ENCODE measurements around the gene ATP1A3. TPM values are rescaled to one million over a fixed set of nuclear protein-coding genes. Genes with fewer than 3 reads are reported as not detected.
A peak's percentile ranks its signal among the peaks of the same experiment; 100 is the strongest.

ATP1A3 gene
- total RNA-seq, 6 donors from 2014 or later: under 0.01 to 0.51 (median 0.15) TPM; not detected in 2

DNA sequence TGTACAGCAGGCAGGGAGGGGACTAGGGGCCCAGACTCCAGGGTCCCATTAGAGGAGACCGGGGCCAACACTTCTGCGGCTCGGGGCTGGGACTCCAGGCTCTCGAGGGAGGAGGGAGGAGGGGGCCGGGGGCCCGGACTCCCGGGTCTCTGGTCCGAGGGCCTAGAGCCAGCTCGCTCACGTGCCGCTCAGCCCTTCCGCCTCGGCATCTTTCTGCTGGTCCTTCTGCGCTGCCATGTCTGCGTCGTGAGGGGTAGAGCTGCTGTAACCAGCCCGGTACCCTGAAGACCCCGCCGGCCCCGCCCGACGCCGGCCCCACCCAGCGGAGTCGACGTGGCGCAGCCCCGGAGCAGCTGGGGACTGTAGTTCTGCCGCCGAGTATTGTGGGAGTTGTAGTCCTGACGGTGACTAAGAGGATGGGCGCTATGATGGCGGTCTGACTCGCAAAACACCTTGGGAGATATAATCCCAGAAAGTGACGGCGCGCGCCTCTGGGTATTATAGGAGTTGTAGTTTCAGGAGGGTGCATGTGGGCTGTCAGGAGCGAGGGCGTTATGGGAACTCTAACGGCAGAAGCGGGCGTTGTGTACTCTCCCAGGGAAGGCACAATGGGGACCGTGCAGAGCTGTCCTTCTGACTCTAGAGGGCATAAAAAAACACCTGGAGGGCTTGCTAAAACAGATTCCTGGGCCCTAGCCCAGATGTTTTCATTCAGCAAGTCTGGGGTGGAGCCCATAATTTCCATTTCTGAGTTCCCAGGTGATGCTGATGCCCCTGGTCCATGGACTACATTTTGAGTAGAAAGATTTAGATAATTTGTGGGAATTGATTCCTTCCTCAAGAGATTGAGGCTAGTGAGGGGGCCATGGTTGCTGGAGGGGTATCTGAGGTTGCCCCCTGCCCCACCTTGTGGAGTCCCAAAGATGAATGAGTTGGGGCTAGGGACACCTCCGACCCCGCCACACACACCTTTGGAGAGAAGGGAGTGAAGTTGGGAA lies 34.7 kb downstream of the ATP1A3 start, which contains the start of gene RABAC1:
Gene RABAC1, minus strand, starts transcription at position 266 of the 998 bp plus-strand sequence. Its CDS starts 29 bp downstream, at position 237.
- no peaks in the 10 kb centered on the region for H3K27me3 ChIP-seq
- peak; percentile 95 to 97 for DNase-seq
- H3K9me3 ChIP-seq: no peaks in the 10 kb centered on the region
- peaks cover 12 to 21% (median 20%) of the 10 kb centered on the region in 4 donors for H3K4me1 ChIP-seq
- H3K27ac ChIP-seq: peak within 1 kb of the TSS; percentile 88 to 94 (median 94)
- TF ChIP-seq, protein P1, sequence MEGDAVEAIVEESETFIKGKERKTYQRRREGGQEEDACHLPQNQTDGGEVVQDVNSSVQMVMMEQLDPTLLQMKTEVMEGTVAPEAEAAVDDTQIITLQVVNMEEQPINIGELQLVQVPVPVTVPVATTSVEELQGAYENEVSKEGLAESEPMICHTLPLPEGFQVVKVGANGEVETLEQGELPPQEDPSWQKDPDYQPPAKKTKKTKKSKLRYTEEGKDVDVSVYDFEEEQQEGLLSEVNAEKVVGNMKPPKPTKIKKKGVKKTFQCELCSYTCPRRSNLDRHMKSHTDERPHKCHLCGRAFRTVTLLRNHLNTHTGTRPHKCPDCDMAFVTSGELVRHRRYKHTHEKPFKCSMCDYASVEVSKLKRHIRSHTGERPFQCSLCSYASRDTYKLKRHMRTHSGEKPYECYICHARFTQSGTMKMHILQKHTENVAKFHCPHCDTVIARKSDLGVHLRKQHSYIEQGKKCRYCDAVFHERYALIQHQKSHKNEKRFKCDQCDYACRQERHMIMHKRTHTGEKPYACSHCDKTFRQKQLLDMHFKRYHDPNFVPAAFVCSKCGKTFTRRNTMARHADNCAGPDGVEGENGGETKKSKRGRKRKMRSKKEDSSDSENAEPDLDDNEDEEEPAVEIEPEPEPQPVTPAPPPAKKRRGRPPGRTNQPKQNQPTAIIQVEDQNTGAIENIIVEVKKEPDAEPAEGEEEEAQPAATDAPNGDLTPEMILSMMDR (IDR thresholded peaks at IDR 0.05): peak in 1 of 6 experiments; percentile 13
- TF ChIP-seq POLR2A (IDR thresholded peaks at IDR 0.05) (peak in 1 of 4 donors; percentile 4), EP300 (IDR thresholded peaks at IDR 0.05) (no peak), POLR2AphosphoS5 (IDR thresholded peaks at IDR 0.05) (peak; percentile 60 to 81)
- peaks cover 0 to 24% (median 10%) of the 10 kb centered on the region in 4 donors for H3K36me3 ChIP-seq
- peak within 1 kb of the TSS; percentile 82 to 99 (median 94) for H3K4me3 ChIP-seq
- 5 to 12% methylated on average over 17 to 45 of the region's 46 CpGs for whole genome bisulfite sequencing, 2 donors
- ATAC-seq (ENCODE audit: low FRiP score in 2 of 2): peak; percentile 93 to 97

DNA sequence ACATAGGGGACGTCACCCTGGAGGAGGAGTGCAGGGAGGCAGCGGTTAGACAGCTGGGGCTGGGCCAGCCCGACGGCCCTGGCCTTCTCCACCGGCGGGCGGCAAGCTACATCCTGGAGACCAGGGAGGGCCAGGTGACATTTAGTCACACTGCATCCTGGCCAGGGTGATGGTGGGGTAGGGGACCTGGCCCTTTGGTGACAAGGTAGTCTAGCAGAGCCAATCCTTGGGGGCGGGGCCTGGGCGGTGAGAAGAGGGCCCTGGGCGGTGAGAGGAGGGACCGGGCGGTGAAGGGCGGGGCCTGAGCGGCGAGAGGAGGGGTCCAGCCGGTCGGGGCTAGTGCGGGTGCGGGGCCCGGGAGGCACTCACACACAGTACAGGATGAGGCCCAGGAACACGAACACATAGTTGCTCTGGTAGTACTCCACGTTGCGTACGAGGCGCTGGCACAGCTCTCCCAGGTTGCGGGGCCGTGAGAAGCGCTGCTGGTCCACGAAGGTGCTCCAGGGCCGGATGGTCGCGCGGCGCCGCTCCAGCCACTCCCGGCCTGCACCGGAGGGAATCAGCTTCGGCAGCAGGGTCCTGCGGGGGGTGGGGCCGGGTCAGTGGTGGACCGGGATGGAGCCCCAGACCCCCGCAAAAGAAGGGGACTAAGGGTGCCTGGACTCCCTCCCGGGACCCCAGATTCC lies 35.5 kb downstream of the ATP1A3 start:
- Histone ChIP-seq H3K36me3 (peaks cover 0 to 24% (median 10%) of the 10 kb centered on the region in 4 donors), H3K4me3 (peak overlapping the region; percentile 82 to 99 (median 94)), H3K27me3 (no peaks in the 10 kb centered on the region), H3K4me1 (peaks cover 12 to 21% (median 20%) of the 10 kb centered on the region in 4 donors), H3K9me3 (no peaks in the 10 kb centered on the region), H3K27ac (peak overlapping the region; percentile 88 to 94 (median 94))
- TF ChIP-seq, protein P1 (IDR thresholded peaks at IDR 0.05): no peak
- TF ChIP-seq POLR2A (IDR thresholded peaks at IDR 0.05) (peak in 3 of 4 donors; percentile 13 to 75 (median 73)), POLR2AphosphoS5 (IDR thresholded peaks at IDR 0.05) (peak; percentile 85 to 89), EP300 (IDR thresholded peaks at IDR 0.05) (no peak)
- DNase-seq: peak; percentile 95 to 96
- ATAC-seq (ENCODE audit: low FRiP score in 2 of 2): peak; percentile 92 to 93
- WGBS, 2 donors: 2% methylated on average over 39 of the region's 43 CpGs; no CpG with 5 or more reads in 1 of the 2 donors

DNA sequence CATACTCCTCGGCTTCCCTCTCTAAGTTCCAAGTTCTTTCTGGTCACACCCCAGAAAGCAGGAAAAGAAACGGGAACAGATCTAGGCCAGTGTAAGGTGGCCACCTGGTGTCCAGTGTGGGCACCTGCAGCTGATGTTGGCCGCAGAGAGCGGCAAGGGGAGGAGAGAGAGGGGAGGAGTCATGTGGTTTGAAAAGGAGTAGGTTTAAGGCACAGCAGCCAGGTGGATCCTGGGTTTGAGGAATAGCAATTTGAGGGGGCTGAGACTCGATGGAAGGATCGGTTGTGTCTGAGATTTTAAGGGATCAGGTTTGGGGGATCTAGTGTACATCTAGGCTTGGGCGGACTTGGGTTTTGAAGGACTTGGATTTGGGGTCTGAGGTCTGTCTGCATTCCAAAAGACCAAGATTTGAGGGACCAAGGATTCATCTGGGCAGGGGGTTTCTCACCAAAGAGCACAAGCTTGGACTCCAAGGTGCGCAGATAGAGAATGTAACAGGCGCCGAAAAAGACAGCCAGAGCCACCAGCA lies 36.1 kb downstream of the ATP1A3 start:
- Histone ChIP-seq H3K36me3 (peaks cover 0 to 24% (median 10%) of the 10 kb centered on the region in 4 donors), H3K4me1 (peaks cover 12 to 21% (median 20%) of the 10 kb centered on the region in 4 donors), H3K9me3 (no peaks in the 10 kb centered on the region), H3K27me3 (no peaks in the 10 kb centered on the region), H3K4me3 (peak overlapping the region in 3 of 4 donors; percentile 82 to 99 (median 89)), H3K27ac (peak overlapping the region; percentile 88 to 94 (median 94))
- DNase-seq: peak in 1 of 2 donors; percentile 88
- TF ChIP-seq POLR2A (IDR thresholded peaks at IDR 0.05): no peak
- TF ChIP-seq, protein P1 (IDR thresholded peaks at IDR 0.05): peak; percentile 84 to 90 (median 86)
- ATAC-seq (ENCODE audit: low FRiP score in 2 of 2): peak; percentile 74 to 93
- whole genome bisulfite sequencing, 2 donors: 15 to 18% methylated on average over 8 to 10 of the region's 10 CpGs

DNA sequence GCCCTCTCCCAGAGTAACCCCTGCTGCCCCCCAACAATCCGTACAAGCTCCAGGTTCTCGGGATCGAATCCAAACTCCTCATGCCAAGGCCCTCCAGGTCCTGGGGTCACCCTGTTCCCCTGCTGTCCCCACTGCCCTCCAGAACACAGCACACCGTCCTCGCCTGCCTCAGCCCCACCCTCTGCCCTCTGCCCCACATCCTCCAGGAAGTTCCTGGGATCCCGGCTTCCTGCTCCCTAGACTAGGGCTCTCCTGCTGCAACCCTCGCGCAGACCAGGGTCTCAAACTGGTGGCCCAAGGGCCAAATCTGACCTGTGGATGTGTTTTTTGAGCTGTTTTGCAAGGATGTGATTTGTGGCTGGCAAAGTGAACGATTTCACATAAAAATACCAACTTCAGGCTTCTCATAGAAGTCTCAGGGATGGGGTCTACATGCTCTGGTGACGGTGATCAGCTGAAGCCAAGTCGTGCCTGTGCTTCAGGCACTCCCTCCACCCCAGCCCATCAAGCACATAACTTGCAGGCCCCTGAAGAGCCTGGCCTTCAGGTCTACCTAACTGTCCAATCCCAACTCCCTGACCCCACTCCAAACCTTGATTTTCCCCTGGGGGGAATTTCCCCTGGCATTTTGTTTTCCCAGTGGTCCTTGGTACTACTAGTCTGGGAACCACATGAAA lies 36.7 kb downstream of the ATP1A3 start:
- ATAC-seq (ENCODE audit: low FRiP score in 2 of 2): no peak
- WGBS, 2 donors: 48 to 79% methylated on average over 6 to 11 of the region's 11 CpGs
- DNase-seq: no peak
- H3K4me3 ChIP-seq: peak overlapping the region in 1 of 4 donors; percentile 99
- H3K36me3 ChIP-seq: peaks cover 0 to 24% (median 10%) of the 10 kb centered on the region in 4 donors
- H3K9me3 ChIP-seq: no peaks in the 10 kb centered on the region
- H3K27me3 ChIP-seq: no peaks in the 10 kb centered on the region
- no peak for TF ChIP-seq POLR2AphosphoS5 (IDR thresholded peaks at IDR 0.05)
- TF ChIP-seq EP300 (IDR thresholded peaks at IDR 0.05): no peak
- TF ChIP-seq, protein P1 (IDR thresholded peaks at IDR 0.05): no peak
- TF ChIP-seq POLR2A (IDR thresholded peaks at IDR 0.05): no peak
- H3K27ac ChIP-seq: peak overlapping the region; percentile 27 to 94 (median 94)
- H3K4me1 ChIP-seq: peaks cover 12 to 21% (median 20%) of the 10 kb centered on the region in 4 donors
